Activated CD4-positive, alpha-beta T cell treated with anti-CD3 and anti-CD28 coated beads, Interleukin-2, amount 50 U/mL, for 24 hours (primary cell): ENCODE results near the gene DHX16.
"Not testable (repeated sequence)": the region's sequence is repeated elsewhere in the genome, so short reads cannot be mapped to it uniquely, and the experiment has no call there.

ENCODE experiments used
- DNase-seq, 2 donors: peaks; one replicate each; pipeline ENCODE4 v3.0.0-alpha.2; 2020; ENCODE audit warnings: low read depth in 1 of 2, low spot score in 1 of 2

DHX16 gene

GRCh38 chr6:30679765-30680535, 7.1 kb upstream of the DHX16 start:
- no peak for DNase-seq

GRCh38 chr6:30678964-30679726, 6.3 kb upstream of the DHX16 start:
- DNase-seq: peak; percentile 85 to 89

- DNase-seq: no peak
Observed at GRCh38 chr6:30676660-30677285, 4.0 kb upstream of the DHX16 start.

GRCh38 chr6:30670760-30671527, 1.9 kb downstream of the DHX16 start:
- DNase-seq: no peak

GRCh38 chr6:30666300-30666699, 6.5 kb downstream of the DHX16 start:
- DNase-seq: not testable (repeated sequence)

GRCh38 chr6:30664994-30665767, 7.6 kb downstream of the DHX16 start:
- DNase-seq: no peak

GRCh38 chr6:30657922-30658321, 14.9 kb downstream of the DHX16 start:
- not testable (repeated sequence) for DNase-seq

GRCh38 chr6:30657454-30657853, 15.4 kb downstream of the DHX16 start:
- no peak for DNase-seq

- no peak for DNase-seq
Observed at GRCh38 chr6:30656513-30656912, 16.3 kb downstream of the DHX16 start.

- DNase-seq: no peak
Observed at GRCh38 chr6:30655743-30656094, 17.1 kb downstream of the DHX16 start.

GRCh38 chr6:30654798-30655742, 17.7 kb downstream of the DHX16 start:
- no peak for DNase-seq

- no peak for DNase-seq
Observed at GRCh38 chr6:30651143-30651542, 21.7 kb downstream of the DHX16 start.

GRCh38 chr6:30647242-30648116, 25.3 kb downstream of the DHX16 start:
- peak; percentile 63 to 75 for DNase-seq

- peak; percentile 84 to 86 for DNase-seq
Observed at GRCh38 chr6:30646450-30647241, 26.2 kb downstream of the DHX16 start, which contains the start of gene C6orf136. Gene C6orf136, plus strand, starts transcription at chr6:30647133. Its CDS starts 99 bp downstream, at chr6:30647232.

- no peak for DNase-seq
Observed at GRCh38 chr6:30645989-30646388, 26.8 kb downstream of the DHX16 start.

GRCh38 chr6:30644769-30645168, 28.0 kb downstream of the DHX16 start:
- DNase-seq: no peak

- no peak for DNase-seq
Observed at GRCh38 chr6:30643656-30644055, 29.1 kb downstream of the DHX16 start.

GRCh38 chr6:30641048-30641447, 31.8 kb downstream of the DHX16 start:
- no peak for DNase-seq
